Neuron (in vitro differentiated cells): Measurements from ENCODE around the gene CEP85.
"Not testable (repeated sequence)": the region's sequence is repeated elsewhere in the genome, so short reads cannot be mapped to it uniquely, and the experiment has no call there.

Source experiments
- H2AFZ ChIP-seq: one replicate; pipeline ENCODE4 v1.6.1; 2013; ENCODE audit warnings: low read depth, mild to moderate bottlenecking, inconsistent platforms, low read length, moderate library complexity
- H3K27me3 ChIP-seq: one replicate; pipeline ENCODE4 v1.6.1; 2013; ENCODE audit warnings: low read length; ENCODE audit not compliant: insufficient read depth
- H3K36me3 ChIP-seq: one replicate; pipeline ENCODE4 v1.6.1; 2013; ENCODE audit warnings: low read length; ENCODE audit not compliant: insufficient read depth
- H3K4me1 ChIP-seq: one replicate; pipeline ENCODE4 v1.6.1; 2013; ENCODE audit warnings: low read length; ENCODE audit not compliant: insufficient read depth
- H3K4me3 ChIP-seq: 2 replicates; pipeline ENCODE4 v1.5.1; 2013; ENCODE audit warnings: mild to moderate bottlenecking, low read length, moderate library complexity
- H3K9me3 ChIP-seq: one replicate; pipeline ENCODE4 v1.6.1; 2013; ENCODE audit warnings: low read length

The CEP85 gene

GRCh38 chr1:26306290-26307229, 72.6 kb downstream of the CEP85 start, which contains the start of gene UBXN11:
Gene UBXN11, minus strand, starts transcription at chr1:26306636. Its CDS starts 3,753 bp downstream, at chr1:26302883.
- H3K4me1 ChIP-seq: peaks cover 10% of the 10 kb centered on the region
- peak within 1 kb of the TSS; percentile 69 for H2AFZ ChIP-seq
- no peaks in the 10 kb centered on the region for H3K27me3 ChIP-seq
- H3K36me3 ChIP-seq: no peaks in the 10 kb centered on the region
- H3K4me3 ChIP-seq: peak within 1 kb of the TSS; percentile 64
- H3K9me3 ChIP-seq: no peaks in the 10 kb centered on the region

- no peak overlapping the region for H3K4me3 ChIP-seq
- H3K36me3 ChIP-seq: no peaks in the 10 kb centered on the region
- no peaks in the 10 kb centered on the region for H3K9me3 ChIP-seq
- H2AFZ ChIP-seq: peak overlapping the region; percentile 55
- H3K27me3 ChIP-seq: no peaks in the 10 kb centered on the region
- peaks cover 10% of the 10 kb centered on the region for H3K4me1 ChIP-seq
Measured at GRCh38 chr1:26307363-26307781, 73.4 kb downstream of the CEP85 start.

- H2AFZ ChIP-seq, H3K36me3 ChIP-seq, H3K4me3 ChIP-seq, H3K27me3 ChIP-seq, H3K9me3 ChIP-seq: not testable (repeated sequence)
- H3K4me1 ChIP-seq: peaks cover 10% of the 10 kb centered on the region
Measured at GRCh38 chr1:26307966-26308899, 74.2 kb downstream of the CEP85 start.

GRCh38 chr1:26314501-26314900, 80.5 kb downstream of the CEP85 start:
- H3K27me3 ChIP-seq: no peaks in the 10 kb centered on the region
- H3K36me3 ChIP-seq: no peaks in the 10 kb centered on the region
- no peak overlapping the region for H2AFZ ChIP-seq
- no peaks in the 10 kb centered on the region for H3K4me1 ChIP-seq
- no peak overlapping the region for H3K4me3 ChIP-seq
- no peaks in the 10 kb centered on the region for H3K9me3 ChIP-seq

DNA sequence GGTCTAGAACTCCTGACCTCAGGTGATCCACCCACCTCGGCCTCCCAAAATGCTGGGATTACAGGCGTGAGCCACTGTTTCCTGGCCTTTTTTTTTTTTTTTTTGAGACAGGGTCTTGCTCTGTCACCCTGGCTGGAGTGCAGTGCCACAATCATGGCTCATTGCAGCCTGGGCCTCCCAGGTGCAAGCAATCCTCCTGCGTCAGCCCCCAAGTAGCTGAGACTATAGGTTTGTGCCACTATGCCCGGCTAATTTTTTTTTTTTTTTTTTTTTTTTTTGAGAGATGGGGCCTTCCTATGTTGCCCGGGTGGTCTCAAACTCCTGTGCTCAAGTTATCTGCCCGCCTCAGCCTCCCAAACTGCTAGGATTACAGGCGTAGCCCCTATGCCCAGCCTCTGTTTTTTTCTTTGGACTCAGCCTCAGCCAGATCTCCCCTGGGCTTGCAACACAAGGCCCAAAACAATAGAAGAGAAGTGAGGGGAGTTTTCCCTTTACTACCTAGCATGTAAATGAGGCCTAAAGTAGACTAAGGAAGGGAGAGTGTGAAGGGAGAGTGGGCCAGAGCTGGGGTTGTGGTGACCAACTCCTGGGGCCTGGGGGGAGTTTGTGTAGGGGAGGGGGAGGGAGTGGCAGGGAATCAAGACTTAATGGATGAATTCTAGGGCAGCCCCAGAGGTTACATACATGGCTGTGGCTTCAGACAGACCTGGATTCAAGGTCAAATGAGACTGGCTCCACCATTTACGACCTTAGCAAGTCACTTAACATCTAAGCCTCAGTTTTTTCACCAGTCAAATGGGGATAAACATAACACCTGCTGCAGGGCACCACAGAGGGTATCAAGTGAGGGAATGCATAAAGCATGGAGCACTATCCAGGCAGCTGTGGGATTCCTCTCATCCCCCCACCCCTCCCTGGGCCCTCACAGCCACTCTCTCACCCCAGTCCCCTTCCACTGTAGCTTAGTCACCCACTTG, 82.2 kb downstream of the CEP85 start:
- Histone ChIP-seq H3K27me3 (no peaks in the 10 kb centered on the region), H3K4me1 (peaks cover under 1% of the 10 kb centered on the region), H3K36me3 (no peaks in the 10 kb centered on the region), H2AFZ (no peak overlapping the region), H3K9me3 (no peaks in the 10 kb centered on the region), H3K4me3 (no peak overlapping the region)

DNA sequence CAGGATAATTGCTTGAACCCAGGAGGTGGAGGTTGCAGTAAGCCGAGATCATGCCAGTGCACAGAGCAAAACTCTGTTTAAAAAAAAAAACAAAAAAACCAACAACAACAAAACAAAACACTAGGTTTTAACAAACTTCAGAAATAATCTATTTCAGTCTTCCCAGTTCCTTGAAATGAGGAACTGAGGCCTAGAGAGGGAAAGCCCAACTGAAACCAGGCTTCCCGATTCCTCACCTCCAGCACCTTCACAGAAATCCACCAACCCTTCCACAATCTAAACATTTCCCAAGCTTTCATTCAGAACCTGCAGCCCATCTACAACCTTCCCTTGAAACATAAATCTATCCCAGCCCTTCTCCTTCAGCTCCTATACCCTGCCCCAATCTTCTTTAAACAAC, 83.1 kb downstream of the CEP85 start:
- Histone ChIP-seq H3K27me3 (no peaks in the 10 kb centered on the region), H2AFZ (no peak overlapping the region)

DNA sequence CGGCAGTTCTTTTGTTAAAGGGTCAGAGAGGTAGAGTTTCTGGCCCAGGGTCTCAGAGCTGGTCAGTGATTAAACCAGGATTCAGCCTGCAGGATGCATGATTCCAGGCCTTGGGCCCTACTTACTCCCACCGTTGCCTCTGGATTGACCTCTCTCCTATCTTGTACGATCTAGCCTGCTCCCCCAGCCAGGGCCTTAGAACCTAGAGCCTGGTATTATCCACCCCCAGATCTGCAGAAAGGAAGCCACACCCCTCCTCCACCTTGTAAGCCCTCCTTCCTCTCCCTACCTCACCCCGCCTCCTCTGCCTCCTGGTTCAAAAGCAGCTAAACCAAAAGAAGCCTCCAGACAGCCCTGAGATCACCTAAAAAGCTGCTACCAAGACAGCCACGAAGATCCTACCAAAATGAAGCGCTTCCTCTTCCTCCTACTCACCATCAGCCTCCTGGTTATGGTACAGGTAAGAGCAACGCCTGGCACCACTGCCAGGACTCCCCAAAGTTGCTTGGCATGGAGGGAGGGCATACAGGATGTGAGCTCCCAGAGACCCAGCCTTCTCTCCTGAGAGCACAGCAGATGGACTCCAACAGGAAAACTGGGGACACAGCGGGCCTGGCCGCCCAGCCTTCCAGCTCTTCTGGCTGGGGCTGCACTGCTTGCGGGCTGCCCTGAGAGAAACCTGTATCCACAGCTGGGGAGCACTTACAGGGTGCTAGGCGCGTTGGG, 83.8 kb downstream of the CEP85 start, which contains the start of gene CD52:
Gene CD52, plus strand, starts transcription at position 347 of the 726 bp plus-strand sequence. Its CDS starts 60 bp downstream, at position 407.
- no peaks in the 10 kb centered on the region for H3K9me3 ChIP-seq

More for the DNA sequence above, 83.1 kb downstream of the CEP85 start:
- no peak overlapping the region for H3K4me3 ChIP-seq
- no peaks in the 10 kb centered on the region for H3K9me3 ChIP-seq
- peaks cover 2% of the 10 kb centered on the region for H3K4me1 ChIP-seq
- H3K36me3 ChIP-seq: no peaks in the 10 kb centered on the region

DNA sequence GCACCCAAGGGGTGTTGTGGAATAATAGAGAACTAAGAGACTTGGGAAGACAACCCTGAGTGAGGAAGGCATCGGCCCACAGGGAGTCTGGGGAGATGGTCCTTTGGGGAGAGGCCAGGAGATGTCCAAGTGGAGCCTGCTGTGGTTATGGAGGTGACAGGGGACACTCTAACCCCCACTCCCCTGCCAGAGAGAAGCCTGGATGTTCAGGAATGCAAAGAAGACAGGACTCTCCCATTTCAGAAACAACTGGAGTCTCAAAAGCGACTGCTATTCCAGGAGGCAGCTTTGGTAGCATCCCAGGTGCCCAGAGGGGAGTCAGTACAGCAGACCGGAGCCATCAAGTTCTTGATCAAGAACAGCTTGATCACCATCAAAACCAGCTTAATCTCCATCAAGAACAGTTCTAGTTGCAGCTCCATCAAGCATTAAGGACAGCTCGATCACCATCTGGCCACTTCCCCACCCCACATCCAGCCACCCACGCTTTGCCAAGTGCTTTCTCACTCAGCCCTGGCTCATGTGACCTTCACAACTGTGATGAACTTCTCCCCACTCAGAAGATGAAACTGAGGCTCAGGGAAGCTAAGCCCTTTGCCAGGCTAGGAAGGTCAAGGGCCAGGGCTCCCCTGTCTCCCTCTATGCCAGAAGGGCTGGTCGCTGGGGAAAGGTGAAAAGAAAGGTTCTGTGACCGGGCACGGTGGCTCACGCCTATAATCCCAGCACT, 84.5 kb downstream of the CEP85 start:
- Histone ChIP-seq H3K4me1 (peaks cover 2% of the 10 kb centered on the region), H2AFZ (no peak overlapping the region), H3K27me3 (no peaks in the 10 kb centered on the region), H3K4me3 (no peak overlapping the region), H3K9me3 (no peaks in the 10 kb centered on the region), H3K36me3 (no peaks in the 10 kb centered on the region)

More for the DNA sequence above, 83.8 kb downstream of the CEP85 start, which contains the start of gene CD52:
- Histone ChIP-seq H3K4me3 (no peak within 1 kb of the TSS), H3K4me1 (peaks cover 2% of the 10 kb centered on the region), H2AFZ (no peak within 1 kb of the TSS), H3K27me3 (no peaks in the 10 kb centered on the region), H3K36me3 (no peaks in the 10 kb centered on the region)

- no peaks in the 10 kb centered on the region for H3K27me3 ChIP-seq
- no peak overlapping the region for H3K4me3 ChIP-seq
- H3K9me3 ChIP-seq: no peaks in the 10 kb centered on the region
- H3K4me1 ChIP-seq: peaks cover 2% of the 10 kb centered on the region
- H2AFZ ChIP-seq: no peak overlapping the region
- no peaks in the 10 kb centered on the region for H3K36me3 ChIP-seq
Measured at GRCh38 chr1:26320896-26321295, 86.9 kb downstream of the CEP85 start.

GRCh38 chr1:26321315-26322041, 87.5 kb downstream of the CEP85 start:
- H3K4me3 ChIP-seq: no peak overlapping the region
- no peaks in the 10 kb centered on the region for H3K27me3 ChIP-seq
- peaks cover 2% of the 10 kb centered on the region for H3K4me1 ChIP-seq
- H3K9me3 ChIP-seq: no peaks in the 10 kb centered on the region
- no peak overlapping the region for H2AFZ ChIP-seq
- no peaks in the 10 kb centered on the region for H3K36me3 ChIP-seq

DNA sequence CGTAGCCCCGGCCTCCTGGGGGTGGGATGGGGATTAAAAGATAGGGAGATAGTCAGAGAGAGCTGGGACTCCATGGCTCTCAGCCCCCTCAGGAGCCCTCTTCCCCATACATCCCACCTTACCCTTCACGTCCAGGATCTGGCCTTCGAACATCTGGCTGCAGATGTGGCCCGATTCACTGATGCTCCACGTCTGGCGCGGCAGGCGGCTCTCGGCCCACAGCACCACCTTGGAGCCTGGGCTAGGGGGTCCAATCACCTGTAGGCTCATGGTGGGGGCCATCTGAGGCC, 88.0 kb downstream of the CEP85 start:
- Histone ChIP-seq H3K4me1 (peaks cover 2% of the 10 kb centered on the region), H3K9me3 (no peaks in the 10 kb centered on the region), H2AFZ (no peak overlapping the region), H3K4me3 (no peak overlapping the region), H3K36me3 (no peaks in the 10 kb centered on the region), H3K27me3 (no peaks in the 10 kb centered on the region)
